ENCODE measurements around the gene CXXC1.

Gene CXXC1

DNA sequence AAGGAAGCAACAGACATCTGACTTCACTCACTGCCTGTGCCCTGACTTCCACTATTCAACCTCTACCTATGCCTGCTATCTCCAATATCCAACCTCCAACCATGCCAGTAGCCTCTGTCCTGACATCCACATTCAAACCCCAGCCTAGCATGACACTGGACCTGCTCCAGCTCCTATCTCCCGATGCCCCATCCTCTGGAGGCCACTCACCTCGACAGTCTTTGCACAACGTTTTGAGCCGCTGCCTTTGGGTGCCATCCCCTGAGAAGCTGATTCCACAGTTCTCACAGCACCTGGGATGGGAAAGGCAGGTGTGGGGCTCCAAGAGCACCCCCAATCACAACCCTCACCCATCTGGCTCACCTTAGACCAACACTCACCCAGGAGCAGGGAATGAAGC, 11.0 kb downstream of the CXXC1 start:
- intact Hi-C loops (cut with DNase I; ENCODE audit: low total_unique reads): no loop called here
- Histone ChIP-seq H3K4me1 (peaks cover 2 to 21% (median 16%) of the 10 kb centered on the region in 4 donors), H3K9me3 (no peaks in the 10 kb centered on the region), H3K36me3 (peaks cover 56 to 64% (median 61%) of the 10 kb centered on the region in 3 donors), H3K4me3 (no peak overlapping the region), H3K27ac (no peak overlapping the region), H3K27me3 (no peaks in the 10 kb centered on the region)
- TF ChIP-seq CTCF (IDR thresholded peaks at IDR 0.05): no peak
- DNase-seq: no peak

GRCh38 chr18:50275503-50276036, 11.9 kb downstream of the CXXC1 start:
- intact Hi-C loops (cut with DNase I; ENCODE audit: low total_unique reads): no loop called here
- no peak for TF ChIP-seq CTCF (IDR thresholded peaks at IDR 0.05)
- DNase-seq: no peak
- Histone ChIP-seq H3K9me3 (no peaks in the 10 kb centered on the region), H3K27me3 (no peaks in the 10 kb centered on the region), H3K36me3 (peaks cover 64 to 72% (median 69%) of the 10 kb centered on the region in 3 donors), H3K4me3 (no peak overlapping the region), H3K4me1 (peaks cover 0 to 18% (median 13%) of the 10 kb centered on the region in 4 donors), H3K27ac (no peak overlapping the region)

DNA sequence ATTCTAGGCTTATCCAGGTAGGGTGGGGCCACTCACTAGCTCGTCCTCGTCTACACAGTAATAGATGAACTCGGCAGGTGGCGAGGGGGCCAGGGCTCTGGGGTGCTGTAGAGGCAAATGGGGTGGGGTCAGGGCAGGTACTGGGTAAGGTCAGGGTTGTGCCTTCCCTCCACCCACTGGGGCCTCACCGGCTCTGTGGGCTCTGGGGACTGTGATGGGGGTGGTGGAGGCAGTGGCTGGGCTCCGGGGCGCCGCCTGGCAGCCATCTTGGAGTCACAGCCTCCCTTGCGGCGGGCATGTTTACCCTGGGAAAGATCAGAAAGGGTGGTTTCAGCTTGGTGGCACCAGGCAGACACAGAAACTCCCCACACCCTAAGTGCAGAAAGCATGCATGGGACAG, 12.6 kb downstream of the CXXC1 start:
- Histone ChIP-seq H3K27me3 (no peaks in the 10 kb centered on the region), H3K36me3 (peaks cover 69 to 78% (median 76%) of the 10 kb centered on the region in 3 donors), H3K9me3 (no peaks in the 10 kb centered on the region), H3K4me1 (peaks cover 0 to 12% (median 7%) of the 10 kb centered on the region in 4 donors), H3K4me3 (no peak overlapping the region), H3K27ac (no peak overlapping the region)
- intact Hi-C loops (cut with DNase I; ENCODE audit: low total_unique reads): no loop called here
- no peak for TF ChIP-seq CTCF (IDR thresholded peaks at IDR 0.05)
- DNase-seq: no peak

DNA sequence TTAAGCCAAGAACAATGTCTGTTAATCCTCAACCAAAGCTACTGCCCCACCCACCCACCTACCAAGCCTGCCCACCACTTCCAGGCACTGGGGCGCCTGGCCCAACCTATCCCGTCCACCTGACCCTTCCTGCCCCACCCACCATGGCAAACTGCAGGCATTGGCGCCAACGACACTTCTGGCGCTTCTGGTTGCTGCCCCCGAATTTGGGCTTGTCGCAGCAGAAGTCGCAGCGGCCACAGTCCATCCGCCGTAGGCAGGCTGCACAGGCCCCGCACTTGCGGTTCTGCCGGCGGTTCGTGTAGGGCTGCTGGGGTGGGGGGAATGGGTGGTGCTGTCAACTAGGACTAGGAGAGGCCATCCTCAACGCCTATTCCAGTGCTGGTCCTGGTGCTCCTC, 13.4 kb downstream of the CXXC1 start:
- H3K27ac ChIP-seq: no peak overlapping the region
- peaks cover 0 to 3% (median 0%) of the 10 kb centered on the region in 4 donors for H3K4me1 ChIP-seq
- DNase-seq: no peak
- TF ChIP-seq CTCF (IDR thresholded peaks at IDR 0.05): no peak
- no peaks in the 10 kb centered on the region for H3K27me3 ChIP-seq
- no peak overlapping the region for H3K4me3 ChIP-seq
- H3K9me3 ChIP-seq: no peaks in the 10 kb centered on the region
- peaks cover 73 to 87% (median 83%) of the 10 kb centered on the region in 3 donors for H3K36me3 ChIP-seq
- intact Hi-C loops (cut with DNase I; ENCODE audit: low total_unique reads): no loop called here

DNA sequence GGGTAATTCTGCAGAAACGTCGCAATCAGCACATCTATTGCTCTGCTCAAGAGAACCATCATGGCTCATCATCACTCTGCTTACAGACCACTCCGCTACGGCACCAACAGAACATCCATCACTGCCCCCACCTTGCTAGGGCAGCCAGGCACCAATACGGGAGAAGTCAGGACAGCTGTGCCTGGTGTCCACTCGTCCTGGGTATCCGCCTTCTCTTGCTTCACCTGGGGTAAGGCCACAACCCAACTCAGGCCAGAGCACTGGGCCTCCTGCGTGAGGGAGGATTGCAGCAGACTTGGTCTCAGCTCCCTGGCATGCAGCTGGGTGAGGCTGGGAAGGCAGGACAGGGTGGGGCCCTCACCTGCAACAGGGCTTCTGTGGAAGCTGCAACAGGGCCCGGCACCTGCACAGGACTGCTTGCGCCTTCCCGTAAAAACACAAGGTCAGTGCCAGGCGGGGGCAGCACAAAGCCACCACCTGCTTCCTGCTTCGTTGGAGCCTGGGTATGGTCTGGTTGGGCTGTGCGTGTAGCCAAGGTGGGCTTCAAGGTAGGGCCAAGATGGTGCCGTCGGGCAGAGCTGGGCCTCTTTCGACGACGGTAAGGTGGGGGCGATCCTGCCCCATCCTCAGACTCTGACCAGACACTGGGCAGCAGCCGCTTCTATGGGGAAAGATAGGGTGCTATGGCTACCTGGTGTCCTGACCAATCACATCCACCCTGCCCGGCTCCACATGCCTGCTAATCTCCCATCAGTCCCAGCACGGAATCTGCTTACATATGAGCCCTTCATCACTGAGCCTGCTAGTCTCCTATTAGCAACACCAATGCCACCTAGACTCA, 14.1 kb downstream of the CXXC1 start:
- no peaks in the 10 kb centered on the region for H3K4me1 ChIP-seq
- H3K4me3 ChIP-seq: no peak overlapping the region
- intact Hi-C loops (cut with DNase I; ENCODE audit: low total_unique reads): no loop called here
- no peak for TF ChIP-seq CTCF (IDR thresholded peaks at IDR 0.05)
- no peak overlapping the region for H3K27ac ChIP-seq
- no peaks in the 10 kb centered on the region for H3K9me3 ChIP-seq
- no peak for DNase-seq
- H3K36me3 ChIP-seq: peaks cover 77 to 90% (median 86%) of the 10 kb centered on the region in 3 donors
- no peaks in the 10 kb centered on the region for H3K27me3 ChIP-seq

Data from tibial artery (tissue), 4 donors.